CD14-positive monocyte (primary cell): ENCODE data around the gene STK32A. TPM values are rescaled to one million over a fixed set of nuclear protein-coding genes. Genes with fewer than 3 reads are reported as not detected.

ENCODE experiments used
- DNase-seq, 3 donors: peaks; one replicate each; pipeline ENCODE4 v3.0.0-alpha.2; 2011 to 2022
- H2AFZ ChIP-seq: 2 replicates; pipeline ENCODE4 v1.6.0; 2012; ENCODE audit warnings: mild to moderate bottlenecking, low read depth, low read length, inconsistent platforms; ENCODE audit not compliant: insufficient read depth, poor library complexity, severe bottlenecking
- H3K27ac ChIP-seq, 2 donors: 1 replicate in 1 of 2; 2 replicates in 1 of 2; pipeline ENCODE4 v1.5.1; 2012 to 2013; ENCODE audit warnings: low read length in 2 of 2, control low read depth in 1 of 2, inconsistent platforms in 1 of 2, low read depth in 1 of 2, mild to moderate bottlenecking in 1 of 2
- H3K27me3 ChIP-seq, 2 donors: one replicate each; pipeline versions ENCODE4 v1.6.0 to v1.6.1; 2011 to 2013; ENCODE audit warnings: low read length in 2 of 2; ENCODE audit not compliant: control insufficient read depth in 2 of 2, insufficient read depth in 2 of 2
- H3K36me3 ChIP-seq, 2 donors: replicated peaks in 1 of 2; 1 replicate in 1 of 2; 2 replicates in 1 of 2; pipeline versions ENCODE4 v1.5.1 to v1.6.1; 2012 to 2013; ENCODE audit warnings: low read length in 2 of 2, control low read depth in 1 of 2, inconsistent platforms in 1 of 2, mild to moderate bottlenecking in 1 of 2; ENCODE audit not compliant: insufficient read depth in 2 of 2, control insufficient read depth in 1 of 2
- H3K4me1 ChIP-seq, 2 donors: 1 replicate in 1 of 2; 2 replicates in 1 of 2; pipeline versions ENCODE4 v1.5.1 to v1.6.1; 2012 to 2013; ENCODE audit warnings: low read length in 2 of 2, control low read depth in 1 of 2, inconsistent platforms in 1 of 2, mild to moderate bottlenecking in 1 of 2, moderate library complexity in 1 of 2; ENCODE audit not compliant: insufficient read depth in 2 of 2, control insufficient read depth in 1 of 2
- H3K4me2 ChIP-seq: replicated peaks from 2 replicates; pipeline ENCODE3; 2012; ENCODE audit warnings: low read length, moderate library complexity, mild to moderate bottlenecking; ENCODE audit not compliant: poor library complexity, severe bottlenecking; ENCODE audit errors: extremely low read depth
- H3K4me3 ChIP-seq, 3 experiments: fragments of 200-600 bp in 1 of 3; sonication (generic) in 1 of 3; replicated peaks in 1 of 3; 1 replicate in 2 of 3; 2 replicates in 1 of 3; pipeline ENCODE4 v1.5.1; 2011 to 2013; ENCODE audit warnings: low read length in 3 of 3, mild to moderate bottlenecking in 3 of 3, control low read depth in 2 of 3, low read depth in 2 of 3, inconsistent platforms in 1 of 3, moderate library complexity in 1 of 3
- H3K79me2 ChIP-seq: 2 replicates; pipeline ENCODE4 v1.6.0; 2012; ENCODE audit warnings: mild to moderate bottlenecking, control low read depth, inconsistent platforms, low read length, moderate library complexity; ENCODE audit not compliant: insufficient read depth
- H3K9ac ChIP-seq: 2 replicates; pipeline ENCODE4 v1.6.0; 2017; ENCODE audit warnings: low read length, mild to moderate bottlenecking; ENCODE audit not compliant: insufficient read depth, poor library complexity, severe bottlenecking
- H3K9me3 ChIP-seq, 2 donors: replicated peaks in 1 of 2; 1 replicate in 1 of 2; 2 replicates in 1 of 2; pipeline versions ENCODE4 v1.5.1 to v1.6.1; 2012 to 2013; ENCODE audit warnings: low read length in 2 of 2, control low read depth in 1 of 2; ENCODE audit not compliant: control insufficient read depth in 1 of 2, insufficient read depth in 1 of 2
- H4K20me1 ChIP-seq: 2 replicates; pipeline ENCODE4 v1.6.0; 2012; ENCODE audit warnings: mild to moderate bottlenecking, low read length, control low read depth, moderate library complexity; ENCODE audit not compliant: insufficient read depth
- H3K27ac Mint-ChIP-seq, 7 donors: one replicate each; pipeline ENCODE4 v1.8.0; 2020; ENCODE audit warnings: mild to moderate bottlenecking in 7 of 7, mixed read lengths in 7 of 7, moderate library complexity in 6 of 7, inconsistent platforms in 2 of 7
- H3K27me3 Mint-ChIP-seq, 3 donors: one replicate each; pipeline ENCODE4 v1.8.0; 2021 to 2022; ENCODE audit warnings: low read depth in 3 of 3, mild to moderate bottlenecking in 3 of 3, mixed read lengths in 3 of 3, moderate library complexity in 3 of 3, inconsistent platforms in 1 of 3
- H3K36me3 Mint-ChIP-seq, 2 donors: one replicate each; pipeline ENCODE4 v1.8.0; 2020; ENCODE audit warnings: mixed read lengths in 2 of 2, inconsistent platforms in 1 of 2, mild to moderate bottlenecking in 1 of 2
- H3K4me1 Mint-ChIP-seq: one replicate; pipeline ENCODE4 v1.8.0; 2020; ENCODE audit warnings: mild to moderate bottlenecking, mixed read lengths
- H3K4me3 Mint-ChIP-seq, 2 donors: one replicate each; pipeline ENCODE4 v1.8.0; 2020; ENCODE audit warnings: mild to moderate bottlenecking in 2 of 2, mixed read lengths in 2 of 2, moderate library complexity in 1 of 2
- H3K9me3 Mint-ChIP-seq, 7 donors: one replicate each; pipeline ENCODE4 v1.8.0; 2020 to 2022; ENCODE audit warnings: mixed read lengths in 7 of 7, mild to moderate bottlenecking in 6 of 7, moderate library complexity in 6 of 7, inconsistent platforms in 2 of 7
- CTCF ChIP-seq: fragments of 200-600 bp; IDR thresholded peaks from one replicate; pipeline ENCODE4 v1.8.0; 2022; ENCODE audit warnings: antibody characterized with exemption, mild to moderate bottlenecking
- WGBS: methylation state at CpG from one replicate; pipeline ENCODE4 v1.1.5; 2013; ENCODE audit warnings: missing lambda C conversion rate; ENCODE audit not compliant: insufficient coverage; 5-methylcytosine and 5-hydroxymethylcytosine counted together
- intact Hi-C, 2 donors: fragments of 100-400 bp; cut with micrococcal nuclease; formaldehyde crosslinking; loops; one replicate each; pipeline versions ENCODE4 v1.15.0 to v1.15.1; 2023
- polyA plus RNA-seq, 3 donors: library from polyadenylated mRNA; depleted of rRNA in 1 of 3; unstranded in 2 of 3; stranded (reverse) in 1 of 3; fragments of 300-500 nt in 2 of 3; fragments of >200 nt in 1 of 3; fragmentation: Illumina TruSeq in 2 of 3; gene quantifications; 1 replicate in 2 of 3; 2 replicates in 1 of 3; pipeline ENCODE4 v1.2.3, GENCODE V29; 2012 to 2021

The STK32A gene
- polyA plus RNA-seq, 3 donors = not detected

- H3K4me1 ChIP-seq = no peaks in the 10 kb centered on the region
- Mint-ChIP-seq H3K27me3 (peaks cover 0 to 2% (median 0%) of the 10 kb centered on the region in 3 donors), H3K4me1 (peaks cover 11% of the 10 kb centered on the region), H3K27ac (no peak overlapping the region), H3K9me3 (no peaks in the 10 kb centered on the region), H3K36me3 (no peaks in the 10 kb centered on the region), H3K4me3 (no peak overlapping the region)
- no peak overlapping the region for H3K4me2 ChIP-seq
- no peak for DNase-seq
- no peak overlapping the region for H2AFZ ChIP-seq
- no peaks in the 10 kb centered on the region for H3K27me3 ChIP-seq
- H3K9me3 ChIP-seq = no peaks in the 10 kb centered on the region
- intact Hi-C loops = no loop called here
- no peak for TF ChIP-seq CTCF
- H3K36me3 ChIP-seq = no peaks in the 10 kb centered on the region
- WGBS = 93% methylated on average over 2 of the region's 2 CpGs
- H3K79me2 ChIP-seq = no peaks in the 10 kb centered on the region
- H3K27ac ChIP-seq = no peak overlapping the region
- no peaks in the 10 kb centered on the region for H4K20me1 ChIP-seq
- no peak overlapping the region for H3K9ac ChIP-seq
- H3K4me3 ChIP-seq = no peak overlapping the region
Observed at GRCh38 chr5:147327905-147328304, 93.1 kb downstream of the STK32A start.

- Histone ChIP-seq H3K27ac (no peak overlapping the region), H2AFZ (no peak overlapping the region), H3K4me3 (no peak overlapping the region), H3K36me3 (no peaks in the 10 kb centered on the region), H3K4me1 (no peaks in the 10 kb centered on the region), H4K20me1 (no peaks in the 10 kb centered on the region), H3K27me3 (no peaks in the 10 kb centered on the region), H3K4me2 (no peak overlapping the region), H3K79me2 (no peaks in the 10 kb centered on the region), H3K9ac (no peak overlapping the region), H3K9me3 (no peaks in the 10 kb centered on the region)
- H3K36me3 Mint-ChIP-seq = no peaks in the 10 kb centered on the region
- no peak overlapping the region for H3K27ac Mint-ChIP-seq
- H3K27me3 Mint-ChIP-seq = peaks cover 0 to 2% (median 0%) of the 10 kb centered on the region in 3 donors
- no peak for TF ChIP-seq CTCF
- intact Hi-C loops = no loop called here
- H3K4me1 Mint-ChIP-seq = peaks cover 9% of the 10 kb centered on the region
- DNase-seq = no peak
- 96% methylated on average over 3 of the region's 4 CpGs for WGBS
- no peak overlapping the region for H3K4me3 Mint-ChIP-seq
- peaks cover 0 to 5% (median under 1%) of the 10 kb centered on the region in 7 donors for H3K9me3 Mint-ChIP-seq
Observed at GRCh38 chr5:147332658-147333057, 97.8 kb downstream of the STK32A start.
